GM19468 (cell line): ENCODE measurements around the gene GARNL3.

Source experiments
- ATAC-seq: cut with Tn5 transposase; IDR thresholded peaks from one replicate; pipeline ENCODE4 v1.9.1; 2021; ENCODE audit warnings: mild to moderate bottlenecking, moderate library complexity, moderate number of reproducible peaks; ENCODE audit not compliant: unreplicated experiment; ENCODE audit errors: extremely low read depth

GARNL3 gene

GRCh38 chr9:127267793-127268525 is 3.4 kb downstream of the GARNL3 start:
- ATAC-seq, result no peak

DNA sequence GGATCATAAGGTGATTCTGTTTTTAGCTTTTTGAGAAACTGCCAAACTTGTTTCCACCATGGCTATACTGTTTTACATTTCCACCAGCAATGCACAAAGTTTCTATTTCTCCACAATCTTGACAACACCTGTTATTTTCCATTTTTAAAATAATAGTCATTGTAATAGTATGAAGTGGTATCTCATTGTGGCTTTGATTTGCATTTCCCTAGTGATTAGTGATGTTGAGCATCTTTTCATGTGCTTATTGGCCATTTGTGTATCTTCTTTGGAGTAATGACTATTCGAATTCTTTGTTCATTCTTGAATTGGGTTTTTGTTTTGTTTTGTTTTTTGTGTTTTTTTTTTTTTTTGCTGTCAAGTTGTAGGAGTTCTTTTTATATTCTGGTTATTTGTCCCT is 4.9 kb downstream of the GARNL3 start:
- ATAC-seq, result no peak

GRCh38 chr9:127273326-127273725 is 8.8 kb downstream of the GARNL3 start:
- ATAC-seq, result no peak

GRCh38 chr9:127277099-127277498 is 12.5 kb downstream of the GARNL3 start:
- ATAC-seq, result no peak

DNA sequence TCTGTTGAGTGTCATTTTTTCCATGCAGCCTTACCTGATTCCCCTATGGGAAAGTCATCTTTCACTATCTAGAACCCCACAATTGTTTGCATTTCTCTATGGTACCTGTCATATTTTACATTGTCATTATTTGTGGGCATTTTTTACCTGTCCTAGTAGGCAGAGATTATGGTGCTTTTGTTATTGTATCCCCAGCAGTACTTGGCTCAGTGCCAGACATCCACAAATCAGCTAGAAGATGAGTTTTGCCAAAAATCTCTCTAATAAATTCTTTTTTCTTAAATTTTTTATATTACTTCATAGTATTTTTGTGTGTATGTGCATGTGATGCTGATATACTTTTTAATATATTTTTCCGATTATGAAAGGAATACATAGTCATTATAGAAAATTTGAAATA is 13.2 kb downstream of the GARNL3 start:
- ATAC-seq, result no peak

DNA sequence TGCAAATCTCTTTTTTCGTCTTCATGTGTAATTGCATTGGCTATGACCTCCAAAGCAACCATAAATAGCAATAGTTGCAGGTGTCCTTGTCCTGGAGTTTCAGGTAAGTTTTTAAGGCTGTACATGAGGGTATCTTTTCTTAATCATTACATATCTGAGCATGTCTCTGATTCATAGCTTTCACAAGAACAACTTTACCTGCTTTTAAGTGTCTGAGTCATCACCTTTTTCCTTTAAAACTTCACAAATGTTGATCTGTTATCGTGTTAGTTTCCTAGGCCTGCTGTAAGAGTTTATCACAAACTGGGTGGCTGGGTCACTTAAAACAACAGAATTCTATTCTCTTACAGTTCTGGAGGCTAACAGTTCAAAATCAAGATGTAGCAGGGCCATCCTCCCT is 13.8 kb downstream of the GARNL3 start:
- no peak for ATAC-seq

- ATAC-seq, result no peak
Measured at GRCh38 chr9:127279717-127280285, 15.2 kb downstream of the GARNL3 start.

- ATAC-seq, result no peak
Measured at GRCh38 chr9:127280880-127281660, 16.5 kb downstream of the GARNL3 start.

DNA sequence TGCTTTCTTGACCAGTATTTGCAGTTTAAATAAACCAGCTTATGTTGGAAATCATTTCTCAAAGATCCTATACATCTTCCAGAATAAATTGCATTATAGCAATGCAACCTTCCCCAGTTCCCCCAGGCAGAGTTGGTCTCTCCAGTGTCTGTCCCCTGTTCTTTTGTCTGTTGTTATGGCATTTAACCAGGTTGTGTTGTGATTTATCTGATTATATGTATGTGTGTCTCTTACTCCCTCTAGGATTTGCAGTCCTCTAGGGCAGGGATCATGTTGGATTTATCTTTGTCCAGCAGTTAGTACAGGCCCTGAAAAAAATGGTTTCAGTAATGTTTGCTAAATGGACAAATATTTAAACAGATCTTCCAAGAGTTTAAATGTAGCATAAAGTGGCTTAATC is 17.3 kb downstream of the GARNL3 start:
- no peak for ATAC-seq

GRCh38 chr9:127282611-127283010 is 18.0 kb downstream of the GARNL3 start:
- no peak for ATAC-seq

DNA sequence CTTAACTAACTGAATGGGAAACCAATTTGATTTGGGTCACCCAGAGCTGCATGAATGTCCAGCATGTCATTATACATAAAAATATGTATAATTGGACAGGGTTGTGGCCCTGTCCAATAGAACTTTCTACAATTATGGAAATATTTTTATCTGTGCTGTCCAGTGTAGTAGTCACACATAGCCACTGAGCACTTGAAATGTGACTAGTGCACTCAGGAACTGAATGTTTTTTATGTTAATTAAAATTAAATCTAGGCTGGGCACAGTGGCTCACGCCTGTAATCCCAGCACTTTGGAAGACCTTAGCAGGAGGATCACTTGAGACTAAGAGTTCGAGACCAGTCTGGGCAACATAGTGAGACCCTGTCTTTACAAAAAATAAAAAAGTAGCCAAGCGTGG is 18.6 kb downstream of the GARNL3 start:
- ATAC-seq, result no peak

GRCh38 chr9:127283917-127284497 is 19.4 kb downstream of the GARNL3 start:
- no peak for ATAC-seq

DNA sequence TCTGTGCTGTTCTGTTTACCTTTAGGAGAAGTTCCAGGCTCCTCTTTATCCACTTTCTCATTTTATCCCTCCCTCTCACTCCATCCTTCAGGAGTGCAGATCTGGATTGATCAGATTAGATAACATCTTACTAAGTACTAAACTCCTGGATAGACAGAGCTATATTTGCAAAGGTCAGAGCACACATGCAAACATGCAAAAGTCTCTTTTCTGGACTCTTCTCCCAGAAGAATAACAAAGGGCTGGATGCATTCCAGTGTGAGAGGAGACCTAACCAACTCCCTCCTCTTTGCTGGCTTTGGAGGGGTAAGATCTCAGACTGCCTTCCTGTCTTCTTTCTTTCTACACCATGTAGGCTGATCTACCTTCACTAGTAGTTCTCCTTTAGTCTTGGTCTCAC is 21.4 kb downstream of the GARNL3 start:
- ATAC-seq, result no peak

DNA sequence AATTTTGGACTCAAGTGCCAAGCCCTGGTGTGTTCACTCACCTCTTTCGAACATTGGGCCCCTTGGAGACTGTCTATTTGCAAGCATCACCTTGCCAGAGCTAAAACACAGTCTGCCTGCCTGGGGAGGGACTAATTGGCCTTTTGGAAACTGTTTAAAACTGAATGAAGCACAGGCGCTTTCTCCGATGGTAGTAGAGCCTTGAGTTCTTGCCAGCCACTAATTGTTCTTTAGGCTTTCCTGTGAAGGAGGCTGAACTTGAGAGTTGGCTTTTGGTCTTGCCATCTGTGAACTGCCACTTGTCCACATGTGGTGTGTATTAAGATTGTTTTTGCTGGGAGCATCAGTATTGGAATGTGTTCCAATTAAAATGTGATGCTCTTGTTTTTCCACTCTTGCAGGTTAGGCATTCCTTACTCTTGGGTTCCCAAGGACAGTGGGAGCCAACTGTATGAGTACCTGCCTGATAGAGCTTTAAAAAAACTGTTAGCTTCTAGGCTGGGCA is 26.0 kb downstream of the GARNL3 start:
- no peak for ATAC-seq

- no peak for ATAC-seq
Measured at GRCh38 chr9:127291246-127291778, 26.7 kb downstream of the GARNL3 start.

- ATAC-seq, result no peak
Measured at GRCh38 chr9:127292415-127292814, 27.8 kb downstream of the GARNL3 start.

DNA sequence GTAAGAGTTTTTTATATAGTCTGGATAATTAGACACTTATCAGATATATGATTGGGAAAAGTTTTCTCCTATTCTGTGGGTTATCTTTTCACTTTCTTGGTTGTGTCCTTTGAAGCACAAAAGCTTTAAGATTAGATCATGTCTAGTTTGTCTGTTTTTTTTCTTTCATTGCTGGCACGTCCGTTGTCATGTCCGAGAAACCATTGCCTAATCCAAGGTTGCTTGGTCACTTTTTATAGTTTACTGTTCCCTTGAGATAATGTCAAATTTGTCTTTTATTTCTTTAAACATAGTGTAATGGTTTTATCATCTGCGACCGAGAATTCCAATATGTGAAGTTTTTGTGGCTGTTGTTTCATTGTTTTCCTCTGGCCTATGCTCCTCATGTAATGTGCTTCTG is 28.8 kb downstream of the GARNL3 start:
- no peak for ATAC-seq

DNA sequence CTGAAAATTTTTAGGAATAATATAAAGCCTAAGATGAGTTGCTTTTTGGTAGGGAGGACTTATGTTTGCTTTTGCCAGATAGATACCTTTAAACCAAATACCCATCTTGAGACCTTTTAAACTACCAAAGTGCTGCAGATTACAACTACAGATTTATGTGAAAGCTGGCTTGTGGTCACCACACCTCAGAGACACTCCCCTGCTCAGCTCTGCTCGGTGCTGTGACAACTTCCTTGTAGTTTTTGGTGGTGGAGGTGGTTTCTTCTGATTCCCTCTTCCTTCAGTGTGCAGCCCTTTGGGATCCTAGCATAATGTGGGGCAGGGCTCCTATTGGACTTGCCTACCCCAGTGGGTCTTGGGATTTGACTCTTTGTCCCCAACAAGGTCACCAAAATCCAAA is 29.2 kb downstream of the GARNL3 start:
- no peak for ATAC-seq

DNA sequence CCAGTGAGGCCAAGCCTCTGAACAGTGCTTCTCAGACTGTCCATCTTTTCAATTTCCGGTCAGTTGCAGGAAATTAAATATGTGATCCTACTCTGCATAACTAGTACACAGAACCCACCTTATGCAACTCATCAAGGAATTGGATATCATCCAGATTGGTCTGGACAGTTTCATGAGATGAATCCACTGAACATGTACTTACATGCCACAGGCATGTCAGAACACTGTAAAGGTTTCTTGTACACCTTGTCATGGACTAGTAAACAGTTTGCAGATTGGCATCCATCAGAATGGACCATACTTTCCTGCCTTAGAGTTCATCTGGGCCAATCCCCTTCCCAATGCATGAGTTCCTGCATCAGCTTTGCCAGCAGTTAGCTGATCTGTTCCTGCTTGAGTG is 30.4 kb downstream of the GARNL3 start:
- no peak for ATAC-seq

GRCh38 chr9:127300886-127301447 is 36.4 kb downstream of the GARNL3 start:
- no peak for ATAC-seq
